SK-N-SH (cell line): ENCODE results near the gene STAT2. TPM values are rescaled to one million over a fixed set of nuclear protein-coding genes. Genes with fewer than 3 reads are reported as not detected.
"Not testable (repeated sequence)": the region's sequence is repeated elsewhere in the genome, so short reads cannot be mapped to it uniquely, and the experiment has no call there.

Source experiments
- CTCF ChIA-PET: fragments of 300-600, 350-600 bp; formaldehyde crosslinking; extraction: SDS; loops from one replicate; lab custom pipeline; 2021; lab: Yijun Ruan, JAX
- POLR2A ChIA-PET: fragments of 350-600 bp; sonication (Branson Sonifier 250); formaldehyde crosslinking; extraction: SDS; loops from one replicate; lab custom pipeline; 2020; ENCODE audit warnings: antibody characterized with exemption, inconsistent platforms; lab: Yijun Ruan, JAX
- DNase-seq: peaks from one replicate; pipeline ENCODE4 v3.0.0; 2012
- H2AFZ ChIP-seq: fragments of 200-600 bp; sonication (generic); 2 replicates; pipeline ENCODE4 v1.8.1; 2016; ENCODE audit warnings: antibody characterized with exemption, mild to moderate bottlenecking, low read depth
- H3F3A ChIP-seq: fragments of 200-600 bp; sonication (generic); replicated peaks from 2 replicates; pipeline ENCODE3; 2016; ENCODE audit warnings: antibody characterized with exemption, mild to moderate bottlenecking; ENCODE audit not compliant: insufficient read depth
- H3K27ac ChIP-seq, 2 experiments: fragments of 200-500 bp in 1 of 2; fragments of 200-600 bp in 1 of 2; sonication (Bioruptor generic) in 1 of 2; sonication (generic), shearing (Covaris generic) in 1 of 2; 2 replicates each; pipeline versions ENCODE4 v1.5.1 to v1.6.1; 2014 to 2016; ENCODE audit warnings: low read depth in 2 of 2, inconsistent platforms in 1 of 2, low read length in 1 of 2, mild to moderate bottlenecking in 1 of 2, mixed read lengths in 1 of 2
- H3K27me3 ChIP-seq: fragments of 200-600 bp; sonication (generic), shearing (Covaris generic); 2 replicates; pipeline ENCODE4 v1.6.1; 2016; ENCODE audit warnings: mixed run types; ENCODE audit not compliant: insufficient read depth
- H3K36me3 ChIP-seq, 2 experiments: fragments of 200-500 bp in 1 of 2; fragments of 200-600 bp in 1 of 2; sonication (Bioruptor generic) in 1 of 2; sonication (generic) in 1 of 2; replicated peaks in 1 of 2; 2 replicates each; pipeline versions ENCODE3 to v1.5.1; 2014 to 2016; ENCODE audit warnings: low read length in 1 of 2, mild to moderate bottlenecking in 1 of 2; ENCODE audit not compliant: insufficient read depth in 2 of 2, control insufficient read depth in 1 of 2
- H3K4me1 ChIP-seq, 2 experiments: fragments of 200-500 bp in 1 of 2; fragments of 200-600 bp in 1 of 2; sonication (Bioruptor generic) in 1 of 2; sonication (generic), shearing (Covaris generic) in 1 of 2; 2 replicates each; pipeline versions ENCODE4 v1.5.1 to v1.6.1; 2014 to 2016; ENCODE audit warnings: low read depth in 1 of 2, low read length in 1 of 2, mixed run types in 1 of 2; ENCODE audit not compliant: insufficient read depth in 2 of 2, control insufficient read depth in 1 of 2
- H3K4me2 ChIP-seq: fragments of 200-600 bp; sonication (generic), shearing (Covaris generic); 2 replicates; pipeline ENCODE4 v1.6.1; 2017; ENCODE audit warnings: mixed run types
- H3K4me3 ChIP-seq, 2 experiments: fragments of 200-500 bp in 1 of 2; fragments of 200-600 bp in 1 of 2; sonication (Bioruptor generic) in 1 of 2; sonication (generic), shearing (Covaris generic) in 1 of 2; 2 replicates each; pipeline versions ENCODE4 v1.5.1 to v1.8.1; 2014 to 2016; ENCODE audit warnings: low read depth in 2 of 2, inconsistent platforms in 1 of 2, low read length in 1 of 2, mild to moderate bottlenecking in 1 of 2, mixed read lengths in 1 of 2, moderate library complexity in 1 of 2
- H3K79me2 ChIP-seq: fragments of 200-600 bp; sonication (generic); 2 replicates; pipeline ENCODE4 v1.8.1; 2017; ENCODE audit warnings: mild to moderate bottlenecking; ENCODE audit not compliant: insufficient read depth
- H3K9ac ChIP-seq: fragments of 200-600 bp; sonication (generic); 2 replicates; pipeline ENCODE4 v1.6.1; 2017; ENCODE audit warnings: mixed run types
- H3K9me2 ChIP-seq: fragments of 200-600 bp; sonication (generic); 2 replicates; pipeline ENCODE4 v1.6.1; 2017; ENCODE audit warnings: mixed run types
- H3K9me3 ChIP-seq: fragments of 200-600 bp; sonication (generic); 2 replicates; pipeline ENCODE4 v1.6.1; 2017; ENCODE audit warnings: mixed run types, mild to moderate bottlenecking, moderate library complexity
- H4K20me1 ChIP-seq: fragments of 200-600 bp; sonication (generic); 2 replicates; pipeline ENCODE4 v1.6.1; 2017; ENCODE audit warnings: mild to moderate bottlenecking, mixed run types; ENCODE audit not compliant: insufficient read depth
- EP300 ChIP-seq, 2 experiments: IDR thresholded peaks; 2 replicates each; pipeline versions ENCODE4 v1.4.0 to v1.6.1; 2012; ENCODE audit warnings: borderline replicate concordance in 1 of 2, low read depth in 1 of 2, low read length in 1 of 2
- EZH2phosphoT487 ChIP-seq: fragments of 200-600 bp; sonication (generic); IDR thresholded peaks from 2 replicates; pipeline ENCODE4 v1.6.1; 2017; ENCODE audit warnings: low read depth, mixed run types, mild to moderate bottlenecking, antibody characterized with exemption, moderate library complexity, borderline replicate concordance
- GABPA ChIP-seq: IDR thresholded peaks from 2 replicates; pipeline ENCODE4 v1.4.0; 2012; ENCODE audit warnings: low read depth, mild to moderate bottlenecking
- SMC3 ChIP-seq: IDR thresholded peaks from 2 replicates; pipeline ENCODE4 v1.6.1; 2012; ENCODE audit warnings: low read depth, low read length, improper control_type of control experiment
- TCF12 ChIP-seq: IDR thresholded peaks from 2 replicates; pipeline ENCODE4 v1.4.0; 2012
- WGBS: methylation state at CpG from one replicate; pipeline ENCODE4 v1.1.6; 2017; ENCODE audit warnings: low lambda C conversion rate; 5-methylcytosine and 5-hydroxymethylcytosine counted together
- polyA plus RNA-seq, 3 experiments: library from polyadenylated mRNA; depleted of rRNA; stranded (reverse); fragments of >200 nt; gene quantifications; 2 replicates each; pipeline ENCODE4 v1.2.3, GENCODE V29; 2012
- TF ChIP-seq, protein P1 (sequence below): IDR thresholded peaks from 2 replicates; pipeline ENCODE4 v1.4.0; 2012; ENCODE audit warnings: low read depth, borderline replicate concordance
- TF ChIP-seq, protein P2 (sequence below): IDR thresholded peaks from 2 replicates; pipeline ENCODE4 v1.4.0; 2012; ENCODE audit warnings: low read depth, borderline replicate concordance
- TF ChIP-seq, protein P3 (sequence below): fragments of 200-600 bp; sonication (generic); IDR thresholded peaks from 2 replicates; pipeline ENCODE4 v1.6.1; 2017; ENCODE audit warnings: antibody characterized with exemption, mild to moderate bottlenecking, moderate library complexity

The STAT2 gene
- polyA plus RNA-seq, 1 of the 3 experiments (the other 2 are of a cell fraction) = 58.1 TPM

DNA sequence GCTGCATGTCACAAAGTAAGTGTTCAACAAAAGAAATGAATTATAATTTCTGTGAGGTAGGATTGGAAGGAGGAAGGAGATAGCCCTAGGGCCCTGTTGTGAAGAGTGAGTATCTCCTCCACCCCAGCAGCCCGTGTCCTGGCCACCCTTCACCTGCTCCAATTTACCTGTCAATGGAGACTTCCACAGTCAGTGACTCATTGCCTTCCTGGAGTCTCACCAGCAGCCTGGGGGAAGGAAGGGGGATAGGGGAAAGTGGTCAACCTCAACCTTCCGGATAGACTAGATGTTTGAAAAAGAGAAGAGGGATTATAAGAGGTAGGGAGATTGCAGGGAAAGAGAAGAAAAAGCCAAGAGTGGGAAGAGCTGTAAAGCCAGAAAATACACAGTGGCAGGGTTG is 9.2 kb downstream of the STAT2 start (continued):
- TF ChIP-seq GABPA (no peak), SMC3 (no peak), TCF12 (no peak), EZH2phosphoT487 (no peak)
- TF ChIP-seq, protein P1, sequence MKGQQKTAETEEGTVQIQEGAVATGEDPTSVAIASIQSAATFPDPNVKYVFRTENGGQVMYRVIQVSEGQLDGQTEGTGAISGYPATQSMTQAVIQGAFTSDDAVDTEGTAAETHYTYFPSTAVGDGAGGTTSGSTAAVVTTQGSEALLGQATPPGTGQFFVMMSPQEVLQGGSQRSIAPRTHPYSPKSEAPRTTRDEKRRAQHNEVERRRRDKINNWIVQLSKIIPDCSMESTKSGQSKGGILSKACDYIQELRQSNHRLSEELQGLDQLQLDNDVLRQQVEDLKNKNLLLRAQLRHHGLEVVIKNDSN = no peak

DNA sequence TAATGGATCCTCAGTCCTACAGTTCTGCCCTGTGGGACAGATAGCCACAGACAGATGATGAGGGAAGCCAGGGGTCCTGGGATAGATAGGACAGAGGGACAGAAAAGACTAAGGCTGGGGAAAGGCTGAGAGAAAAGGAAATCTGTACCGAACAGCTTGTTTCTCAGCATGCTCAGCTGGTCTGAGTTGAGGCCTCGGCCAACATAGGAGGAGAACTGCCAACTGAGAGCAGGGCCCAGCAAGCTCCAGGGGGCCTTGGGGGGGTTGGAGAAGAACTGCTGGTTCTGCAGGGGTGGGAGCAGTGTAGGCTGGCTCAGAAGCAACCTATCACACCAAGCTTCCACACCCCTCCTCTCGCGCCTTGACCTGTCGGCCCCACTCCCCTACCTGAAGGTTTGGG is 11.1 kb downstream of the STAT2 start:
- ChIA-PET CTCF (interaction anchor here (0.6 to 1.4 kb wide), 3 partner anchors 11 to 119 kb away, joined by 3 read pairs; partner anchors contain the start of gene STAT2), POLR2A (interaction anchor here (1.7 kb wide), 1 partner anchor 15 kb away, joined by 6 read pairs; the partner anchor contains the start of gene PAN2)
- Histone ChIP-seq H3K9me3 (no peaks in the 10 kb centered on the region), H3K9ac (no peak overlapping the region), H4K20me1 (no peaks in the 10 kb centered on the region), H3K27me3 (no peaks in the 10 kb centered on the region), H3F3A (no peaks in the 10 kb centered on the region), H2AFZ (no peak overlapping the region), H3K9me2 (no peaks in the 10 kb centered on the region), H3K36me3 (peaks cover 59 to 60% of the 10 kb centered on the region in 2 experiments), H3K4me3 (no peak overlapping the region)
- 96% methylated on average over 5 of the region's 5 CpGs for WGBS
- DNase-seq = no peak
- TF ChIP-seq, protein P2, sequence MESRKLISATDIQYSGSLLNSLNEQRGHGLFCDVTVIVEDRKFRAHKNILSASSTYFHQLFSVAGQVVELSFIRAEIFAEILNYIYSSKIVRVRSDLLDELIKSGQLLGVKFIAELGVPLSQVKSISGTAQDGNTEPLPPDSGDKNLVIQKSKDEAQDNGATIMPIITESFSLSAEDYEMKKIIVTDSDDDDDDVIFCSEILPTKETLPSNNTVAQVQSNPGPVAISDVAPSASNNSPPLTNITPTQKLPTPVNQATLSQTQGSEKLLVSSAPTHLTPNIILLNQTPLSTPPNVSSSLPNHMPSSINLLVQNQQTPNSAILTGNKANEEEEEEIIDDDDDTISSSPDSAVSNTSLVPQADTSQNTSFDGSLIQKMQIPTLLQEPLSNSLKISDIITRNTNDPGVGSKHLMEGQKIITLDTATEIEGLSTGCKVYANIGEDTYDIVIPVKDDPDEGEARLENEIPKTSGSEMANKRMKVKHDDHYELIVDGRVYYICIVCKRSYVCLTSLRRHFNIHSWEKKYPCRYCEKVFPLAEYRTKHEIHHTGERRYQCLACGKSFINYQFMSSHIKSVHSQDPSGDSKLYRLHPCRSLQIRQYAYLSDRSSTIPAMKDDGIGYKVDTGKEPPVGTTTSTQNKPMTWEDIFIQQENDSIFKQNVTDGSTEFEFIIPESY = no peak
- TF ChIP-seq EP300 (IDR thresholded peaks at IDR 0.05; ENCODE audit: borderline replicate concordance in 1 of 2, low read depth in 1 of 2, low read length in 1 of 2) = no peak
- TF ChIP-seq, protein P3, sequence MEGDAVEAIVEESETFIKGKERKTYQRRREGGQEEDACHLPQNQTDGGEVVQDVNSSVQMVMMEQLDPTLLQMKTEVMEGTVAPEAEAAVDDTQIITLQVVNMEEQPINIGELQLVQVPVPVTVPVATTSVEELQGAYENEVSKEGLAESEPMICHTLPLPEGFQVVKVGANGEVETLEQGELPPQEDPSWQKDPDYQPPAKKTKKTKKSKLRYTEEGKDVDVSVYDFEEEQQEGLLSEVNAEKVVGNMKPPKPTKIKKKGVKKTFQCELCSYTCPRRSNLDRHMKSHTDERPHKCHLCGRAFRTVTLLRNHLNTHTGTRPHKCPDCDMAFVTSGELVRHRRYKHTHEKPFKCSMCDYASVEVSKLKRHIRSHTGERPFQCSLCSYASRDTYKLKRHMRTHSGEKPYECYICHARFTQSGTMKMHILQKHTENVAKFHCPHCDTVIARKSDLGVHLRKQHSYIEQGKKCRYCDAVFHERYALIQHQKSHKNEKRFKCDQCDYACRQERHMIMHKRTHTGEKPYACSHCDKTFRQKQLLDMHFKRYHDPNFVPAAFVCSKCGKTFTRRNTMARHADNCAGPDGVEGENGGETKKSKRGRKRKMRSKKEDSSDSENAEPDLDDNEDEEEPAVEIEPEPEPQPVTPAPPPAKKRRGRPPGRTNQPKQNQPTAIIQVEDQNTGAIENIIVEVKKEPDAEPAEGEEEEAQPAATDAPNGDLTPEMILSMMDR = no peak
- TF ChIP-seq, all 33 proteins: peak for 0
- Histone ChIP-seq H3K79me2 (no peaks in the 10 kb centered on the region), H3K27ac (no peak overlapping the region), H3K4me2 (no peak overlapping the region), H3K4me1 (no peaks in the 10 kb centered on the region)

DNA sequence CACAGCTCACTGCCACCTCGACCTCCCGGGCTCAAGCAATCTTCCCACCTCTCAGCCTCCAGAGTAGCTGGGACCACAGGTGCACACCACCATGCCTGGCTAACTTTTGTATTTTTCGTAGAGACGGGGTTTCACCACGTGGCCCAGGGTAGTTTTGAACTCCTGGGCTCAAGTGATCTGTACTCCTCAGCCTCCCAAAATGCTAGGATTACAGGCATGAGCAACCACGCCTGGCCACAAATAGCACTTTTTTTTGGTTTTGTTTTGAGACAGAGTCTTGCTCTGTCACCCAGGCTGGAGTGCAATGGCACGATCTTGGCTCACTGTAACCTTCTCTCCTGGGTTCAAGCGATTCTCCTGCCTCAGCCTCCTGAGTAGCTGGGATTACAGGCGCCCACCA is 12.7 kb downstream of the STAT2 start:
- H3F3A ChIP-seq, H3K79me2 ChIP-seq, H3K9ac ChIP-seq, CTCF ChIA-PET, H3K9me2 ChIP-seq, H2AFZ ChIP-seq, H3K27ac ChIP-seq, H3K4me3 ChIP-seq, H3K4me2 ChIP-seq, H3K27me3 ChIP-seq, POLR2A ChIA-PET, H3K4me1 ChIP-seq, DNase-seq, H3K9me3 ChIP-seq, H4K20me1 ChIP-seq: not testable (repeated sequence)
- 97% methylated on average over 9 of the region's 9 CpGs for WGBS
- peaks cover 63 to 68% of the 10 kb centered on the region in 2 experiments for H3K36me3 ChIP-seq
